SK-N-SH (cell line): ENCODE measurements around the gene CIC. TPM values are rescaled to one million over a fixed set of nuclear protein-coding genes. Genes with fewer than 3 reads are reported as not detected.

Source experiments
- CTCF ChIA-PET: fragments of 300-600, 350-600 bp; formaldehyde crosslinking; extraction: SDS; loops from one replicate; lab custom pipeline; 2021; lab: Yijun Ruan, JAX
- POLR2A ChIA-PET: fragments of 350-600 bp; sonication (Branson Sonifier 250); formaldehyde crosslinking; extraction: SDS; loops from one replicate; lab custom pipeline; 2020; ENCODE audit warnings: antibody characterized with exemption, inconsistent platforms; lab: Yijun Ruan, JAX
- DNase-seq: peaks from one replicate; pipeline ENCODE4 v3.0.0; 2012
- H2AFZ ChIP-seq: fragments of 200-600 bp; sonication (generic); 2 replicates; pipeline ENCODE4 v1.8.1; 2016; ENCODE audit warnings: antibody characterized with exemption, mild to moderate bottlenecking, low read depth
- H3F3A ChIP-seq: fragments of 200-600 bp; sonication (generic); replicated peaks from 2 replicates; pipeline ENCODE3; 2016; ENCODE audit warnings: antibody characterized with exemption, mild to moderate bottlenecking; ENCODE audit not compliant: insufficient read depth
- H3K27ac ChIP-seq, 2 experiments: fragments of 200-500 bp in 1 of 2; fragments of 200-600 bp in 1 of 2; sonication (Bioruptor generic) in 1 of 2; sonication (generic), shearing (Covaris generic) in 1 of 2; 2 replicates each; pipeline versions ENCODE4 v1.5.1 to v1.6.1; 2014 to 2016; ENCODE audit warnings: low read depth in 2 of 2, inconsistent platforms in 1 of 2, low read length in 1 of 2, mild to moderate bottlenecking in 1 of 2, mixed read lengths in 1 of 2
- H3K27me3 ChIP-seq: fragments of 200-600 bp; sonication (generic), shearing (Covaris generic); 2 replicates; pipeline ENCODE4 v1.6.1; 2016; ENCODE audit warnings: mixed run types; ENCODE audit not compliant: insufficient read depth
- H3K36me3 ChIP-seq, 2 experiments: fragments of 200-500 bp in 1 of 2; fragments of 200-600 bp in 1 of 2; sonication (Bioruptor generic) in 1 of 2; sonication (generic) in 1 of 2; replicated peaks in 1 of 2; 2 replicates each; pipeline versions ENCODE3 to v1.5.1; 2014 to 2016; ENCODE audit warnings: low read length in 1 of 2, mild to moderate bottlenecking in 1 of 2; ENCODE audit not compliant: insufficient read depth in 2 of 2, control insufficient read depth in 1 of 2
- H3K4me1 ChIP-seq, 2 experiments: fragments of 200-500 bp in 1 of 2; fragments of 200-600 bp in 1 of 2; sonication (Bioruptor generic) in 1 of 2; sonication (generic), shearing (Covaris generic) in 1 of 2; 2 replicates each; pipeline versions ENCODE4 v1.5.1 to v1.6.1; 2014 to 2016; ENCODE audit warnings: low read depth in 1 of 2, low read length in 1 of 2, mixed run types in 1 of 2; ENCODE audit not compliant: insufficient read depth in 2 of 2, control insufficient read depth in 1 of 2
- H3K4me2 ChIP-seq: fragments of 200-600 bp; sonication (generic), shearing (Covaris generic); 2 replicates; pipeline ENCODE4 v1.6.1; 2017; ENCODE audit warnings: mixed run types
- H3K4me3 ChIP-seq, 2 experiments: fragments of 200-500 bp in 1 of 2; fragments of 200-600 bp in 1 of 2; sonication (Bioruptor generic) in 1 of 2; sonication (generic), shearing (Covaris generic) in 1 of 2; 2 replicates each; pipeline versions ENCODE4 v1.5.1 to v1.8.1; 2014 to 2016; ENCODE audit warnings: low read depth in 2 of 2, inconsistent platforms in 1 of 2, low read length in 1 of 2, mild to moderate bottlenecking in 1 of 2, mixed read lengths in 1 of 2, moderate library complexity in 1 of 2
- H3K79me2 ChIP-seq: fragments of 200-600 bp; sonication (generic); 2 replicates; pipeline ENCODE4 v1.8.1; 2017; ENCODE audit warnings: mild to moderate bottlenecking; ENCODE audit not compliant: insufficient read depth
- H3K9ac ChIP-seq: fragments of 200-600 bp; sonication (generic); 2 replicates; pipeline ENCODE4 v1.6.1; 2017; ENCODE audit warnings: mixed run types
- H3K9me2 ChIP-seq: fragments of 200-600 bp; sonication (generic); 2 replicates; pipeline ENCODE4 v1.6.1; 2017; ENCODE audit warnings: mixed run types
- H3K9me3 ChIP-seq: fragments of 200-600 bp; sonication (generic); 2 replicates; pipeline ENCODE4 v1.6.1; 2017; ENCODE audit warnings: mixed run types, mild to moderate bottlenecking, moderate library complexity
- H4K20me1 ChIP-seq: fragments of 200-600 bp; sonication (generic); 2 replicates; pipeline ENCODE4 v1.6.1; 2017; ENCODE audit warnings: mild to moderate bottlenecking, mixed run types; ENCODE audit not compliant: insufficient read depth
- CHD2 ChIP-seq: fragments of 150-350 bp; IDR thresholded peaks from 2 replicates; pipeline ENCODE4 v1.6.1; 2018; ENCODE audit warnings: low read length; ENCODE audit not compliant: partially characterized antibody
- CTCF ChIP-seq: fragments of 200-600 bp; sonication (generic); IDR thresholded peaks from 2 replicates; pipeline ENCODE4 v1.6.1; 2017; ENCODE audit warnings: antibody characterized with exemption, mild to moderate bottlenecking, moderate library complexity
- ELF1 ChIP-seq: IDR thresholded peaks from 2 replicates; pipeline ENCODE4 v1.4.0; 2012
- EZH2phosphoT487 ChIP-seq: fragments of 200-600 bp; sonication (generic); IDR thresholded peaks from 2 replicates; pipeline ENCODE4 v1.6.1; 2017; ENCODE audit warnings: low read depth, mixed run types, mild to moderate bottlenecking, antibody characterized with exemption, moderate library complexity, borderline replicate concordance
- FOXJ3 ChIP-seq: sonication (generic); formaldehyde crosslinking; IDR thresholded peaks from 2 replicates; pipeline ENCODE4 v1.5.1; 2020; ENCODE audit warnings: mild to moderate bottlenecking, missing genetic modification reagents
- GATA2 ChIP-seq: sonication (generic); formaldehyde crosslinking; IDR thresholded peaks from 2 replicates; pipeline ENCODE4 v1.5.0; 2020; ENCODE audit warnings: mild to moderate bottlenecking, missing genetic modification reagents
- IRF3 ChIP-seq: fragments of 150-350 bp; IDR thresholded peaks from 2 replicates; pipeline ENCODE4 v1.6.1; 2016; ENCODE audit warnings: mild to moderate bottlenecking, low read depth, low read length
- JUND ChIP-seq: IDR thresholded peaks from 2 replicates; pipeline ENCODE4 v1.4.0; 2012
- MAX ChIP-seq: IDR thresholded peaks from 2 replicates; pipeline ENCODE4 v1.4.0; 2012; ENCODE audit warnings: low read depth
- MXI1 ChIP-seq: IDR thresholded peaks from 2 replicates; pipeline ENCODE4 v1.6.1; 2012; ENCODE audit warnings: mild to moderate bottlenecking, low read depth, low read length, improper control_type of control experiment
- NFIC ChIP-seq: IDR thresholded peaks from 2 replicates; pipeline ENCODE4 v1.4.0; 2012; ENCODE audit warnings: borderline replicate concordance
- NRF1 ChIP-seq: IDR thresholded peaks from 2 replicates; pipeline ENCODE4 v1.6.1; 2012; ENCODE audit warnings: low read depth, mild to moderate bottlenecking, low read length
- PBX3 ChIP-seq: IDR thresholded peaks from 2 replicates; pipeline ENCODE4; 2012
- RAD21 ChIP-seq: IDR thresholded peaks from 2 replicates; pipeline ENCODE4 v1.6.1; 2012; ENCODE audit warnings: mild to moderate bottlenecking, low read length
- RCOR1 ChIP-seq: fragments of 150-350 bp; IDR thresholded peaks from 2 replicates; pipeline ENCODE4 v1.6.1; 2017; ENCODE audit warnings: antibody characterized with exemption, low read length
- RFX5 ChIP-seq: IDR thresholded peaks from 2 replicates; pipeline ENCODE4 v1.6.1; 2012; ENCODE audit warnings: mild to moderate bottlenecking, improper control_type of control experiment, low read length
- RXRA ChIP-seq: IDR thresholded peaks from 2 replicates; pipeline ENCODE4 v1.4.0; 2012; ENCODE audit warnings: low read depth, mild to moderate bottlenecking, borderline replicate concordance
- SMC3 ChIP-seq: IDR thresholded peaks from 2 replicates; pipeline ENCODE4 v1.6.1; 2012; ENCODE audit warnings: low read depth, low read length, improper control_type of control experiment
- TCF12 ChIP-seq: IDR thresholded peaks from 2 replicates; pipeline ENCODE4 v1.4.0; 2012
- YY1 ChIP-seq: IDR thresholded peaks from 2 replicates; pipeline ENCODE4 v1.4.0; 2012; ENCODE audit warnings: low read depth, mild to moderate bottlenecking
- WGBS: methylation state at CpG from one replicate; pipeline ENCODE4 v1.1.6; 2017; ENCODE audit warnings: low lambda C conversion rate; 5-methylcytosine and 5-hydroxymethylcytosine counted together
- polyA plus RNA-seq, 3 experiments: library from polyadenylated mRNA; depleted of rRNA; stranded (reverse); fragments of >200 nt; gene quantifications; 2 replicates each; pipeline ENCODE4 v1.2.3, GENCODE V29; 2012

CIC gene
- polyA plus RNA-seq, 1 of the 3 experiments (the other 2 are of a cell fraction) = 16.9 TPM

GRCh38 chr19:42323473-42323851 lies 54.4 kb downstream of the CIC start (continued):
- TF ChIP-seq NRF1 = no peak
- TF ChIP-seq FOXJ3 (CRISPR knock-in tag) = no peak
- no peak for TF ChIP-seq SMC3

- CTCF ChIA-PET = interaction anchor here (1.6 to 1.9 kb wide), 3 partner anchors 12 to 28 kb away, joined by 4 read pairs; partner anchors contain the start of genes PAFAH1B3 and PRR19
- H3K4me2 ChIP-seq = no peak overlapping the region
- H3K27ac ChIP-seq = no peak overlapping the region
- H3F3A ChIP-seq = no peaks in the 10 kb centered on the region
- TF ChIP-seq CHD2 (no peak), ELF1 (no peak), MXI1 (no peak), GATA2 (no peak), IRF3 (no peak), MAX (no peak), YY1 (no peak), RAD21 (no peak)
- no peaks in the 10 kb centered on the region; the same call in 1 of the 2 replicates for H4K20me1 ChIP-seq
- POLR2A ChIA-PET = no interaction called here
- no peaks in the 10 kb centered on the region for H3K9me2 ChIP-seq
- H3K4me3 ChIP-seq = no peak overlapping the region
- peak; percentile 54 for DNase-seq
- no peaks in the 10 kb centered on the region for H3K27me3 ChIP-seq
- H3K4me1 ChIP-seq = peaks cover 8 to 16% of the 10 kb centered on the region in 2 experiments; a peak in 1 of 4 replicates
- 79% methylated on average over 74 of the region's 92 CpGs for WGBS
- no peak overlapping the region for H3K9ac ChIP-seq
- no peaks in the 10 kb centered on the region for H3K36me3 ChIP-seq
- peaks cover 35% of the 10 kb centered on the region for H3K79me2 ChIP-seq
- no peak overlapping the region for H2AFZ ChIP-seq
- no peaks in the 10 kb centered on the region for H3K9me3 ChIP-seq
Observed at GRCh38 chr19:42323852-42324654, 55.0 kb downstream of the CIC start.

GRCh38 chr19:42324655-42325307 lies 55.7 kb downstream of the CIC start:
- Histone ChIP-seq H3K4me2 (peak overlapping the region; percentile 68), H3K9me2 (no peaks in the 10 kb centered on the region), H3K9me3 (no peaks in the 10 kb centered on the region), H3K27me3 (no peaks in the 10 kb centered on the region), H3F3A (no peaks in the 10 kb centered on the region), H4K20me1 (no peaks in the 10 kb centered on the region; the same call in 1 of the 2 replicates), H3K27ac (peak overlapping the region in 1 of 2 experiments; percentile 36; a peak in 1 of 4 replicates), H3K4me3 (peak overlapping the region; percentile 14 to 99; a peak in 2 of 4 replicates), H2AFZ (peak overlapping the region; percentile 96), H3K79me2 (peaks cover 36% of the 10 kb centered on the region), H3K9ac (no peak overlapping the region), H3K4me1 (peaks cover 8 to 16% of the 10 kb centered on the region in 2 experiments; a peak in 1 of 4 replicates), H3K36me3 (no peaks in the 10 kb centered on the region)
- 26% methylated on average over 28 of the region's 38 CpGs for WGBS
- ChIA-PET CTCF (interaction anchor here (1.6 kb wide), 1 partner anchor 28 kb away, joined by 4 read pairs; no protein-coding TSS in a partner anchor), POLR2A (no interaction called here)
- DNase-seq = no peak
- no peak for TF ChIP-seq RFX5
- no peak for TF ChIP-seq CTCF
- no peak; the same call in 1 of the 2 replicates for TF ChIP-seq RCOR1
- TF ChIP-seq EZH2phosphoT487 = no peak
- no peak for TF ChIP-seq MAX
- no peak for TF ChIP-seq IRF3
- no peak for TF ChIP-seq PBX3
- TF ChIP-seq TCF12 = no peak
- no peak for TF ChIP-seq NFIC
- no peak for TF ChIP-seq JUND
- no peak for TF ChIP-seq RXRA
